Spleen (tissue), 7 donors: Measurements from ENCODE around the gene CEP95.

Experiments used
- CTCF ChIP-seq, 11 experiments: fragments of 200-600 bp in 7 of 11; fragments of 450-650 bp in 4 of 11; sonication (generic) in 4 of 11; IDR thresholded peaks in 8 of 11; conservative IDR thresholded peaks in 3 of 11; 1 replicate in 7 of 11; 2 replicates in 4 of 11; pipeline versions ENCODE4 v1.4.0 to v1.8.0; 2016 to 2021; ENCODE audit warnings: antibody characterized with exemption in 11 of 11, inconsistent platforms in 4 of 11, mild to moderate bottlenecking in 1 of 11
- POLR2A ChIP-seq, 3 donors: fragments of 450-650 bp; IDR thresholded peaks; one replicate each; pipeline ENCODE4 v1.5.1; 2017; ENCODE audit warnings: antibody characterized with exemption in 3 of 3, mild to moderate bottlenecking in 1 of 3
- POLR2AphosphoS5 ChIP-seq, 3 donors: sonication (generic); formaldehyde crosslinking; IDR thresholded peaks; one replicate each; pipeline ENCODE4 v1.5.1; 2017; ENCODE audit warnings: antibody characterized with exemption in 3 of 3
- donor health status: DM: no; HTN: no; CAD: no; lungs with moderate emphysema.
- donor health status: DM: no; HTN: no; CAD: no.
- donor health status: DM: no; HTN: no; CAD: no.

GRCh38 chr17:64565563-64565962 is 58.8 kb downstream of the CEP95 start:
- no peak for TF ChIP-seq CTCF (IDR thresholded peaks at IDR 0.05 in 8 of 11, conservative IDR thresholded peaks at IDR 0.05 in 3 of 11)
- no peak for TF ChIP-seq POLR2A (IDR thresholded peaks at IDR 0.05)
- no peak for TF ChIP-seq POLR2AphosphoS5 (IDR thresholded peaks at IDR 0.05)
